OCI-LY1 (cell line): ENCODE data around the gene CHAF1A.

Experiments used
- CTCF ChIP-seq: fragments of 200-600 bp; sonication (generic), shearing (Covaris generic); IDR thresholded peaks from 2 replicates; pipeline ENCODE4 v1.5.1; 2017; ENCODE audit warnings: mild to moderate bottlenecking, antibody characterized with exemption, low read length, moderate library complexity, mixed read lengths
- EZH2 ChIP-seq: fragments of 200-600 bp; sonication (generic), shearing (Covaris generic); IDR thresholded peaks from 2 replicates; pipeline ENCODE4 v1.8.0; 2017; ENCODE audit warnings: borderline replicate concordance, mixed run types, mild to moderate bottlenecking, antibody characterized with exemption, low read length, moderate library complexity, mixed read lengths

DNA sequence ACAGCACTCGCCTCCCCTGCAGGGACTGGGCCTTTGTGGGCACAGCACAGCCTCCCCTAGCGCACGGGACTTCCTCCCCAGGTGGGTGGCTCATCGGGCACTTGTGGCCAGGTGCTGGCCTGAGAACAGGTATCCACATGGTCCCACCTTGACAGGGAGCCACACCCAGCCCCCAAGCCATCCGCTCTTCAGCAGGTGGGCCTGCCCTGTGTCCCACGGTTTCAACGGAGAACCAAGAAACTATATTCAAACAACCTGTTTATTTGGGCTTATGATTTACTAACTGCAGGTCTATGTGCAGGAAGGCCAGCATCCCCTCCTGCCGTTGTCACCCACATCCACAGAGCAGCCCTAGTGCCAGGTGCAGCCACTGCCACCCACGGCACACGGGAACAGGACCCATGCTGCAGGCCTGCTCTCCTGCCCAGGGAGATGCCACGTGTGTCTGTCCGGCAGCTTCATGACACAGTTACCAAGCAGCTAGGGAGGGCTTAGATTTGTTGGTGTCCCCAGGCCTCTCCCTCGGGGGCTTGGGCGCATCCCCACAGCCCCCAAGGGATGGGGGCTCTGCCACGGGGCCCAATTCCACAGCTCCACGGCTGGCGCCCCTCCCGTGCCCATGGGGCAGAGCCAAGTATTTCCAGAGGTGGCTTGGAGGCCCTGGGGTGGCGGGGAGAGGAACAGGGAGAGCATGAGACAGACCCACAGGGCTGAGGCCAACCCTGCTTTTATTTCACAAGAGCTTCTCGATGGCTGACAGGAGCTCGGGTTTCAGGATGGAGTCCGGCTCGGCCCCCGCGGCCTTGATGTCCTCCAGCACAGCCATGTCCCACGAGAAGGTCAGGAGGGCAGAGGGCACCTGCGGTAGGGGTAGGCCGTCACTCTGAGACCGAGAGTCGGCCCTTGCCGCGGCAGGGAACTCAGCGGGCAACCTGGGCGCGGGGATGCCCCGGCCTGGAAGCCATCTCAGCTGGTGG, 42.6 kb downstream of the CHAF1A start:
- TF ChIP-seq CTCF: no peak
- no peak for TF ChIP-seq EZH2
